ENCODE results near the gene ADAM33.

Gene ADAM33

GRCh38 chr20:3678198-3678597 is 3.6 kb downstream of the ADAM33 start:
- in situ Hi-C loops (cut with HindIII; ENCODE audit: low pct_unique_long_range_greater_than_20kb, low sequenced_read_pairs) = no loop called here
- no peak for DNase-seq (ENCODE audit: low read depth in 1 of 2, low spot score in 1 of 2)
- TF ChIP-seq JUND (IDR thresholded peaks at IDR 0.05; ENCODE audit: low read depth) = no peak

- no peak for DNase-seq (ENCODE audit: low read depth in 1 of 2, low spot score in 1 of 2)
- TF ChIP-seq JUND (IDR thresholded peaks at IDR 0.05; ENCODE audit: low read depth) = no peak
- in situ Hi-C loops (cut with HindIII; ENCODE audit: low pct_unique_long_range_greater_than_20kb, low sequenced_read_pairs) = no loop called here
Observed at GRCh38 chr20:3677733-3678132, 4.1 kb downstream of the ADAM33 start.

- no peak for DNase-seq (ENCODE audit: low read depth in 1 of 2, low spot score in 1 of 2)
- no peak for TF ChIP-seq JUND (IDR thresholded peaks at IDR 0.05; ENCODE audit: low read depth)
- in situ Hi-C loops (cut with HindIII; ENCODE audit: low pct_unique_long_range_greater_than_20kb, low sequenced_read_pairs) = no loop called here
Observed at GRCh38 chr20:3674995-3675900, 6.6 kb downstream of the ADAM33 start.

GRCh38 chr20:3674447-3674846 is 7.4 kb downstream of the ADAM33 start:
- no peak for TF ChIP-seq JUND (IDR thresholded peaks at IDR 0.05; ENCODE audit: low read depth)
- in situ Hi-C loops (cut with HindIII; ENCODE audit: low pct_unique_long_range_greater_than_20kb, low sequenced_read_pairs) = no loop called here
- no peak for DNase-seq (ENCODE audit: low read depth in 1 of 2, low spot score in 1 of 2)

GRCh38 chr20:3673221-3674070 is 8.4 kb downstream of the ADAM33 start:
- DNase-seq (ENCODE audit: low read depth in 1 of 2, low spot score in 1 of 2) = no peak
- in situ Hi-C loops (cut with HindIII; ENCODE audit: low pct_unique_long_range_greater_than_20kb, low sequenced_read_pairs) = no loop called here
- no peak for TF ChIP-seq JUND (IDR thresholded peaks at IDR 0.05; ENCODE audit: low read depth)

GRCh38 chr20:3672547-3673171 is 9.2 kb downstream of the ADAM33 start:
- in situ Hi-C loops (cut with HindIII; ENCODE audit: low pct_unique_long_range_greater_than_20kb, low sequenced_read_pairs) = no loop called here
- TF ChIP-seq JUND (IDR thresholded peaks at IDR 0.05; ENCODE audit: low read depth) = no peak
- peak in 1 of 2 experiments; percentile 31 for DNase-seq (ENCODE audit: low read depth in 1 of 2, low spot score in 1 of 2)

GRCh38 chr20:3671986-3672546 is 9.7 kb downstream of the ADAM33 start:
- in situ Hi-C loops (cut with HindIII; ENCODE audit: low pct_unique_long_range_greater_than_20kb, low sequenced_read_pairs) = no loop called here
- TF ChIP-seq JUND (IDR thresholded peaks at IDR 0.05; ENCODE audit: low read depth) = no peak
- DNase-seq (ENCODE audit: low read depth in 1 of 2, low spot score in 1 of 2) = no peak

- DNase-seq (ENCODE audit: low read depth in 1 of 2, low spot score in 1 of 2) = no peak
- no peak for TF ChIP-seq JUND (IDR thresholded peaks at IDR 0.05; ENCODE audit: low read depth)
- in situ Hi-C loops (cut with HindIII; ENCODE audit: low pct_unique_long_range_greater_than_20kb, low sequenced_read_pairs) = no loop called here
Observed at GRCh38 chr20:3670945-3671344, 10.9 kb downstream of the ADAM33 start.

GRCh38 chr20:3670511-3670910 is 11.3 kb downstream of the ADAM33 start:
- TF ChIP-seq JUND (IDR thresholded peaks at IDR 0.05; ENCODE audit: low read depth) = no peak
- DNase-seq (ENCODE audit: low read depth in 1 of 2, low spot score in 1 of 2) = peak in 1 of 2 experiments; percentile 33
- in situ Hi-C loops (cut with HindIII; ENCODE audit: low pct_unique_long_range_greater_than_20kb, low sequenced_read_pairs) = no loop called here

- no peak for DNase-seq (ENCODE audit: low read depth in 1 of 2, low spot score in 1 of 2)
- in situ Hi-C loops (cut with HindIII; ENCODE audit: low pct_unique_long_range_greater_than_20kb, low sequenced_read_pairs) = no loop called here
Observed at GRCh38 chr20:3669710-3670367, 12.0 kb downstream of the ADAM33 start.

GRCh38 chr20:3667434-3668037 is 14.3 kb downstream of the ADAM33 start:
- DNase-seq (ENCODE audit: low read depth in 1 of 2, low spot score in 1 of 2) = no peak
- TF ChIP-seq JUND (IDR thresholded peaks at IDR 0.05; ENCODE audit: low read depth) = no peak
- in situ Hi-C loops (cut with HindIII; ENCODE audit: low pct_unique_long_range_greater_than_20kb, low sequenced_read_pairs) = no loop called here

More at GRCh38 chr20:3669710-3670367, 12.0 kb downstream of the ADAM33 start:
- TF ChIP-seq JUND (IDR thresholded peaks at IDR 0.05; ENCODE audit: low read depth) = no peak
